HG03460 (cell line): ENCODE measurements around the gene TOM1L2.
"Not testable (repeated sequence)": the region's sequence is repeated elsewhere in the genome, so short reads cannot be mapped to it uniquely, and the experiment has no call there.

Source experiments
- ATAC-seq: cut with Tn5 transposase; IDR thresholded peaks from one replicate; pipeline ENCODE4 v1.9.1; 2021; ENCODE audit not compliant: unreplicated experiment

TOM1L2 gene

DNA sequence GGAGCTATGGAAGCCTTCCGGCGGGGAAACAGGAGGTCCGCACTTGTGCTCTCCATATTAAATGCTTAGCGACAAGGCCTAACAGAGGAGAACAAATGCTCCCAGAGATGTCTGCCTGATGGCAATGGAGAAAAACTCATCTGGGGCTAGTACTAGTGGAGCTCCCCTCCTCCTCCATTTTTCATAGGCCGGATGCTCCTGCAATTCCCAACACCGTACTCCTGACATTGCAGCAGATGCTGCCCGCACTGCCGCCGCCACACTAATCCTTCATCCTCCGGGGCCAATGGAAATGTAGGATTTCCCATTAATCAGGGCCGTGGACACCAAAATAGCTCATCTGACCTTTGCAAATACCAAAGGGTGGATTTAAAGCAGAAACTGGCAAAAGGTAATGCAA lies 27.5 kb downstream of the TOM1L2 start:
- ATAC-seq, result no peak

DNA sequence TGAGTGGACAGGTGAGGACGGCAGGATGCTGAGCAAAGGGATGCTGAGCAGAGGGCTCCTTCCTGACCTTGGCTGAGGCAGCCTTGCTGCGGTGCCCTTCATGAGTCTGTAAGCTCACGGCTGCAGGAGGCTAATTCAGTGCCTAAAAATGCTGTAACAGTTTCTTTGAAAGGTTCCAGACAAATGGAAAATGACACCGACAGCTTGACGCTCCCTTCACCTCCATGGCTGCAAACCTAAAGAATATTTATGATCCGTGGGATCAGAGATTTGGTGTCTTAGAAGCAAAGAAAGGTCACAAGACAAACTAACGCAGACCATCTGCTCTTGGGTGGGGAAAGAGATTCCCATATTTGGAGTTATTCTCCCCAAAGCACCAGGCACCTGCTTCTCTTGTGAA lies 28.0 kb downstream of the TOM1L2 start:
- ATAC-seq, result no peak

DNA sequence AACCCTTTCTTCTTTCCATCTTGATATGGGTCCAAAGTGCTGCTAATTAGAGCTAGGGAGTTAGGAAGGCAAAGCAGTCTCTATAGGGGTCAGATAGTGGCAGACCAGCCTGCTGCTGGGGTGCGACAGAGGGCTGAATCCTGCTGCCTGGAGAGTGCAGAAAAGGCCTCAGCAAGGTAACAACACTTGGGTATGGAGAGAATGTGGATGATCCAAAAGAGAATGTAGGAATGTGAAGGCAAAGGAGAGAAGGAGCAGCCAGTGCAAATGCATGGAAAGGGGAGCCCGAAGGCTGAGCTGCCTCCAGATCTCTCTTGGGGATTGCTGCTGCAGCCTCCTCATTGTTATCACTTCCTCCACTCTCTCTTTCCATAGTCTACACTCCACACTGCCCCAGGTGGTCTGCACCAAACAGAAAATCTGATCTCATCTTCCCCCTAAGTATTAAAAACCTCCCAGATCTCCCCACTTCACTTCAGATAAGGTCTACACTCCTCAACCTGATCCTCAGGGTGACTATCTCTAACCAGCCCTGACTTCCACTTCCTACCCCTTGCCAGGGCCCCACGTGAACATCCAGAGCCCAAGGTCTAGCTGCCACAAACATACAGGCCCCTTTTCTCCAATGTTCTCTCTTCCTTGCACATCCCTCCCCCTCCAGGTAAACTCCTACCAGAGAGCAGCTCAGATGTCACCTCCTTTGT lies 28.8 kb downstream of the TOM1L2 start:
- ATAC-seq, result no peak

DNA sequence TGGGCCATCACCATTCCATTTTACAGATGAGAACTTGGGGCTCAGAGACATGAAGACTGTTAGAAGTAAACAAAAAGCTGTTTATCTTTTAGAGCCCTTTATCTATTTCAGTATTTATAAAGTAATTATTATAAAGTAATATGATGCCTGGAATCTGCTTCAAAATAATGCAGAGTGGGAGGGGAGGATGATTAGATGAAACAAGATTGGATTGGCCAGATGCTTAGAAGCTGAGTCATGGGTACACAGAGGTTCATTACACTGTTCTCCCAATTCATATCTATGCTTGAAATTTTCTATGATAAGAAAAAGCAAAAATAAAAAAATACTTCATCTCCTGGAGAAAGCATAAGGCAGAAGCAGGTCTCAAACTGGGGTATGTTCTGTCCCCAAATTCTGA lies 29.4 kb downstream of the TOM1L2 start:
- no peak for ATAC-seq

DNA sequence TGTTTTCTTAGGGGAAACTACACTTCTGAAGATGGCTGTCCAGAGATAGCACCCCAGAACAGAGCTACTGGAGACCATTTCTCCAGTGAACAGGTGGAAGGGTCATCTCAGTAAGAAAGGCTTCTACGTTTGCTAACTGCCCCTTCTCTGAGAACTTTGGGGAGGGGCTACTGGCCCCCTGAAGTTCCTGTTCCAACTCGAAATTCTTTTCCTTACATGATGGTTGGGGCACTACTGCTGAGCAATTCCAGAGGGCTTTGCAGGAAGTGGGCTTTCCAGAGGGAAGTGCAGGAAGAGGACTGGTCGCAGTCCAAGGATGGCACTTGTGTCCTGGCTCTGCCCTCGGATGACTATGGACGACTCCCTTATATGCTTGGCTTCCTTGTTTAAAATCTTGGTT lies 31.2 kb downstream of the TOM1L2 start:
- no peak for ATAC-seq

DNA sequence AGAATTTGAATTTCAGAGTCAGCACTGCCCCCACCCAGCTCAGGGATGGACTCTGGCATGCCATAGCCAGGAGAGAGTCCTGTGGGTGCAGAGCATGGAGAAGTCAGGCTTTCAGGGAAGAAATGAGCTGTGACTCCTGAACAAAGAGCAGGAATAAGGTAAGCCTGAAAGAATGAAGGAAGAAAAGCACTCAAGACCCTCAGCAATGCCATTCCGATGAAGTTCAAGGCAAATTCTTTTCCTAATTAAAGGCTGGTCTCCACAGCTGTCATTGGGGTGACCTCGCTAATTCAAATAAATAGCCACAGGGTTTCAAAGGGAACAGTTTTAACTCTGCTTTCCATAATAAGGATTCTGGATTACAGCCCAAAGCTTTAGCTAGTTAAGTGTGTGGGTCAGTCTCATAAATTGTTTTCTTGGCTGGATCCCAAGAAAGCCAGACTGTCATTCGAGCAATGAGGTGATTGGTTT lies 31.7 kb downstream of the TOM1L2 start:
- no peak for ATAC-seq

DNA sequence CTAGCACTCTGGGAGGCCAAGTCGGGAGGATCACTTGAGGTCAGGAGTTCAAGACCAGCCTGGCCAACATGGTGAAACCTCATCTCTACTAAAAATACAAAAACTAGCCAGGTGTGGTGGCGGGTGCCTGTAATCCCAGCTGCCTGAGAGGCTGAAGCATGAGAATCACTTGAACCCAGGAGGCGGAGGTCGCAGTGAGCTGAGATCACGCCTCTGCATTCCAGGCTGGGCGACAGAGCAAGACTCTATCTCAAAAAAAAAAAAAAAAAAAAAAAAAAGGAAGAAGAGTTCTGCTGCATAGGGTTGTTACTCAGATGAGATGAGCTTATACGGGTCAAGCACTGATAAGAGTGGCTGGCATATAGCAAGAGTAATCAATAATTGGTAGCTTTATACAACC lies 32.3 kb downstream of the TOM1L2 start:
- not testable (repeated sequence) for ATAC-seq

DNA sequence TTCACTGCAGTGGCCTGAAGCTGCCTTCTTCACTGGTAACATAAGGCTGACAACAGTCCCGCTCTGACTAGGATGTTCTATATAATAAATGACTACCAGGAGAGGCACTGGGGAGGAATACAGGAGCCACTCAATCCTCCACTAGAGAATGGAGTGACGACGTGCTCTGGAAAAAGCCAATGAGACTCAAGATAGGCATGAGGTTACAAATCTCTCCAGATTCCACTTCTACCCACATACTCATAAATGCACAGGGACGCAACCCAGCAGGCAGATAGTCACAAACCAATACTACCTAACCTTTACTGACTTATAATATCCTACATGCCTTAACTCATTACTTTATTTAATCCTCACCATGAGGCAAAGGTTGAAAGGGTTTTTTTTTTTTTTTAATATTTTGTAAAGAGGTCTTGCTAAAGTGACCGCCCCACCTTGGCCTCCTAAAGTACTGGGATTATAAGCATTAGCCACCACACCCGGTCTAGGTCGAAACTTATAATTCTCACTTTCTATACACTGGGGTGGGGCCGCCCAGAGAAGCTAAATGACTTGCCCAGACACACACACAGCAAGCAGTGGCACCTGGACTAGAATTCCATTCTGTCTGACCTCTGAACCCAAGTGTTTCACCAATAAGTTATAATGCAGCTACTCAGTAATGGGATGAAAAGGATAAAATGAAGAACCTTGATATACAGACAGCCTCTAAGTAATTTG lies 33.7 kb downstream of the TOM1L2 start:
- ATAC-seq, result no peak

DNA sequence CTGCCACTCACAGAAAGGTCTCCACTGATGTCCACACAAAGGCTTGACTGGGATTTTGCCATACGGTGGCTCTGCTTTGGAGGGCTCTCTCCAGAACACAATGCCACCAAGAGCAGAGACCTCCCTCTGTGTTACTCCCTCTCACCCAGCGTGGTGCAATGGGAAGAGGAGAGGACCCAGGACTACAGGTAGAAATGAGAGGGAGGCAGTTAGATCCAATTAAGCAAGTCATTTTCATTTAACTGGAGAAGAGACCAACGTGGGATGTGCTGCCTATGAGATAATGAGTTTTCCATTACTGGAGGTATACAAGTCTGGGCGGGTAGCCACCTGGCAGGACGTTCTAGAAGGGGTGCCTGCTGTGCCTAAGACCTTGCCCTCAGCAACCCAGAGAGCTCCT lies 34.2 kb downstream of the TOM1L2 start:
- ATAC-seq, result no peak

DNA sequence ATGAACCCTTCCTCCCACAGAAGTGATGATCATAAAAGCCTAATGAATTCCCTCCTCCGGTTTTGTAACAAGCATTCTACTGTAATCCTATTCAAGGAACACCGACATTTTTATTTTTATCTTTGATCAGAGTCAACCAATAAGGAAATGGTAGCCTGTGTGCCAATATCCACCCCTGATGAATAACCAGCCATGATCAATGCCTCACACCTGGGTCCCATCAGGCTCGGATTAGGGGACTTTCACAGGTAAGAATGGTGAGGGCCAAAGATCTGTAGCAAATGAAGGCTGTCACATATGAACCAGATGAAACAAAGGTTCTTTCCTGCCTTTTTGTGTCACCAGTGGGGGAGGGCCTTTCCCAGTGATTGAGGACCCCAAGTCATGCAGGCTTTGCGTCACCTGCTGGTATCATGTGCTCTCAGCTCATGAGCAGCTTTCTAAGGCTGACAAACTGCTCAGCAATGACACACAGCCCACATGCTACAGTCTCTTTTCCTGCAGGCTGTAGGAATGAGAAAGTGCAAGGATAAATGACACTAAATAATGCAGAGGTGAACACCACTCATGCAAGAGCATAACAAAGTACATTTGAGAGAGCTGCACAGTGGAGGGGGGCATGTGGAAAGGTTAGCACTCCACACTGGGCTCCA lies 34.9 kb downstream of the TOM1L2 start:
- ATAC-seq, result no peak

DNA sequence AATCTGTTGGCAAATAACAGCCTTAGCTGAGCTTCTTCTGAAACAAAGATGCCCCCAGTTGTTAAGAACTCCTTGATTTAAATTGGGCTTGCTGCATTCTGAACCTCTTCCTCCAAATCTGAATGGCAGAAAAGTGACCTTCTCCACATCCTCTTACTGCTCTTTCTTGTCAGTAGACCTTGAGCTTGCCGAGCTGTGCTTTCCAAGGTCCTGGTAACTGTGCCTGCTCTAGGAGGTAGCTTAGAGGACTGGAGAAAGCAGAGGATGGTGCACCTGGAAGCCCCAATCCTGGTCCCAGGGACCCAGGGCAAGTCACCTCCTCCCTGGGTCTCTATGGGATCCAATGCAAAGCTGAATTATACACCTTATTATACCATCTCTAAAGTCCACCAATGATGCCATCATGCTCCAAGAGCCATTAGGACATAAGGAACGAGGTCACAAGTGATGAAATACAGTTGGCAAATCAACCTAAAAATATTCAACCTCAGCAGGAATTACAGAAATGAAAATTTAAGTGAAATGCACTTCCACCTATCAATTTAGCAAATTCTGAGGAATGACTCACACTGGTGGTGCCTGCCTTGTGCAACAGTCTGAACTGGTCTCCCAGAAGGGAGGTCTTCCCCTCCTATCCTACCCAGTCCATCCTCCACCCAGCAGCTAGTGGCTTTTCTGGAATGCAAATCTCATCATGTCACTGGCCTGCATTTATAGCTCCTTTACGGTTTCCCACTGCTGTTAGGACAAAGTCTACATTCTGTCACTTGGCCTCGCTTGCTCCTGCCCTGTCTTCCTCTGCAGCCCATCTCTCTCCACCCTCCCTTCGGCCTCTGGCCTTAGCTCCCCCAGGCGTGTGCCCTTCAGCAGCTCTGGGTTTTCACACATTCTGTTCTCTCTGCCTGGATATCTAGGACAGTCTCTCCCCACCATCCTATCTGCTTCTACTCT lies 36.6 kb downstream of the TOM1L2 start:
- ATAC-seq, result no peak

DNA sequence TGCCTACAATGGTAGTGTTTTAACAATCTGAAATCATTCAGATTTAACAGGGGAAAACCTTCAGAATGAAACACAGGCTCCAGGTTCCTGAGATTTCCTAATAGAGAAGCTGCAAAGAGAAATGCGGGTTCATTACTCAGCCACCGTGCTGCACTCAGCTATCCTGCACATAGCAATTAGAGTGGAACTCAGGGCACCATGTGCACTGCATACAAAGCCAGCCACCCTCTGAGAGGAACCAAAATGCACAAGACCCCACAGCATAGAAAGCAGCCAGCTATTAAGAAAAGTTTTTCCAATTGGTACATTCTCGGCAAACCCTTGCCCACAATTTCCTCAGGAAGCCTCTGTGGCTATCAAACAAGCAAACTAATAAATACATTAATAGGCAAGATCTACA lies 37.4 kb downstream of the TOM1L2 start:
- no peak for ATAC-seq

DNA sequence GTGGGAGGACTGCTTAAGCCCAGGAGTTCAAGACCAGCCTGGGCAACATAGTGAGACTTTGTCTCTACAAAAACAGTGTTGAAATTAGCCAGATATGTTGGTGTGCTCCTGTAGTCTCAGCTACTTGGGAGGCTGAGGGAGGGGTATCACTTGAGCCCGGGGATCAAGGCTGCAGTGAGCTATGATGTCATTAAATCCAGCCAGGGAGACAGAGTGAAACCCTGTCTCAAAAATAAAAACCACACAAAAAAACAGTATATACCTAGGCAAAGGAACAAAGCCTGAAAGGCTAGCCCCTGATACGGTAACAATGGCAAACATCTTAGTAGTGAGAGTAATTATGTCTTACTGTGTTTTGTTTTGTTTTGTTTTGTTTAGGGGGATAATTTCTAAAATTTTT lies 38.0 kb downstream of the TOM1L2 start:
- ATAC-seq, result no peak

DNA sequence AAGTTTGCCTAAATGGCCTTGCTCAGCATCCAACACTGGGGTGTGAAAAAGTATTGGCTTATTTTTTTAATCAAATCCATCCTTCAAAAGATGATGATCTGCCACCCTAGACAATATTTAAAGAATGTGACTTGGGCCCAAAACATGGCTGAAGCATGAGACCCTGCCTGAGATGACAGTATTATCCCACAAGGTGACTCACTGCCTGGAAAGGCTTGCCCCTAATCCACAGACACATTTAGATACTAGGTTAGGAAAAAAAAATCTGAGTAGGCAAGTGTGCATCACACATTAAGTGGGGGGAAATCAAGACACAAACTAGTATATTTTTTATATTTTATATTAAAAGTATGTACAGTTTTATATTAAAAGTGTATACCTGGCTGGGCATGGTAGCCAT lies 38.4 kb downstream of the TOM1L2 start:
- no peak for ATAC-seq

DNA sequence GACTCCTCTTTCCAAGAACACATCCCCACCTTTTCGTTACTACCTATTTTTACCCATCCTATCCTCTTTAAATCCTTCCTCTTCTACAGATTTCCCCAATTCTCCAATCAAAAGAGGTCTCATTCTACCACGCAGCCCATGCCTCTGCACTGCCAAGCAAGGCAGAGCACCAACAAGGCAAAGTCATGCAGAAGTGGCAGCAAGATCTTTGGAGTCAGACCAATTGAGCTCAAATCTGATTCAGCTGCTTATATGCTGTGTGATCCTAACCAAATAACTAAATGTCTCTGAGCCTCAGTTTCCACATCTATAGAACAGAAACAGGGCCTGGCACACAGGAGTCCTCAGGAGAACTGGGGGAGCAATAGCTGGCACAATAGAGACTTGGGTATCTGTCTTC lies 41.0 kb downstream of the TOM1L2 start:
- no peak for ATAC-seq

DNA sequence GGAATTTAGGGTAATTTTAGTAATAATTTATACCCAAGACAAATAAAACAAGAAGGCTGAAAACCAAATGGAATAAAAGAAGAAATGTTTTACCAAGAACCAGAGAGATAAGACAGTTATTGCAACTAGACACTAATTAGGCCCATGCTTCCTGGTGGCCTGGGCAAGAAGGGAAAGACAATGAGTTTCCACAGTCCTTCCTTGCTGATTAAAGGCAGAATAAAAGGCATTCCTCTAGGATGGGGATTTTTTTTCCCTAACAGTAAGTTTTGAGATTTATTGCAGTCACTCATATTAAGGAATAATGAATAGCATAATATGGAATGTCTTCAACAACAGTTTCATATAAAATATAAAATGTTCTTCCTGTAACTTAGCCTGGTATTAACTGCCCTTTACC lies 41.5 kb downstream of the TOM1L2 start:
- no peak for ATAC-seq

DNA sequence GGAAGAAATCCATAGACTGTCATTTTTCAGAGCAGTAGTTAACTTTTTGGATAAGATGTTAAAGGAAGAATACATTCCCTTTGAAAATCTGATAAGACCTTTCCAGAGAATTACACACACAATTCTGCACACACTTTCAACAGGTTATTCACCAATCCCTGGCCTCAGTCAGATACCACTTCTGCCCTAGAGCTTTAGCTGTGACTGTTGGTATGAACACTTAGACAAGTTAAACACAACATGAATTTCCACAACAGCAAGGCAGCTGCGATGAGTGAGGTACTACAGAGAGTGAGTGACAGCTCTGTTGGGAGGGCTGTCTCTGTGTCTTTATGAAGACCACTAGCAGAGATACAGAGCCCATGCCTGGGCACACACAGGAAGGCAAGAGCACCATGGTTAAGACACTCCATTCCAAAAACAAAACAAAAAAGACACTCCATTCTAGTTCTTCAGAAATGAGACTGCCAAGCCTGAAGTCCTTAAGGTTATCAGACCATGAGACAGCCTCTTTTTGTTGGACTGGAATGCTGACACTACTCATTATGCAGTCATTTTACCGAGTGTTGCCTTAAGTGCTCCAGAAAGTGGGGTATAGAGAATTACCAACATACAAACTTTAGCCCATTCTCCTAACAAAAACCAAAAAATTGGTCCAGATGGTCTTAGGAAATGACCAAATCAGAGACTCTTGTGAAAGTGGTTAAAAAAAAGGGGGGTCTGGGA lies 42.4 kb downstream of the TOM1L2 start:
- no peak for ATAC-seq

DNA sequence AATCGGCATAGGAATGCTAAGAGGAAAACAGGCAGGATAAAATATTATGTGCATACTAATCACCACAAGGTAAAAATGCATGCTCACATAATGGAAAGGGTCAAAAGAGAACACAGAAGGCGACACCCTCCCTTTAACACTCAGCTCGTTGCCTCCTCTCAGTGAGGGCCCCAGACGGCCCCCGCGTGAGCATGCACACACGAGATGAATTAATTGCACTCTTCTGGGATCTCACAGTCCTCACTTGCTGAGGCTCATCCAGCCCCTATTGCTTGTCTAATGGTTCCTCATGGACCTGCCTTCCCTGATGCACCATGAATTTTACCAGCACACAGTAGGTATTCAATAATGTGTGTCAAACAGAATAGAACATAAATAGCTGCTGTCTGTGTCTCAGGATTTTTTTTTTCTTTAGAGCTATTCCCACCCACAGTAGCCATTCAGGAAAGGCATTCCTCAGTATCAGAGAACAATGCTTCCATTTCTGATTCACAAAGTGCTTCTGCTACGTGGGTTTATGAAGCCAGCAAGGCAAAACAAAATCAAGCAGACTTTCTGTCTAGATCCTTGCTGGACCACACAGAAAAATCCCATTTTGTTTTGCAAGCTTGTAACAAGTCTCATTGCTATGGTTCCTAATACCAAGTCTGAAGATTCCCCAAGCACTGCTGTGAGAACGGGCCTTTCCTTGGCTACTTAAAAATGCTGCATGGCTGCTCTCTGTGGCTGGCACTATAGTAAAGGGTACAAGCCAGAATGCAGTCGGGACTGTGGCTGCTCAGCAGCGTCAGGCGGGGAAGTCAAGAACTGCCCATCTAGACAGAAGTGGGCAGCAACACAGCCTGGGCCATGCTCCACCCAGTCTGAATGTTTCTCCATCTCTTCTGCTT lies 43.6 kb downstream of the TOM1L2 start:
- ATAC-seq, result no peak

DNA sequence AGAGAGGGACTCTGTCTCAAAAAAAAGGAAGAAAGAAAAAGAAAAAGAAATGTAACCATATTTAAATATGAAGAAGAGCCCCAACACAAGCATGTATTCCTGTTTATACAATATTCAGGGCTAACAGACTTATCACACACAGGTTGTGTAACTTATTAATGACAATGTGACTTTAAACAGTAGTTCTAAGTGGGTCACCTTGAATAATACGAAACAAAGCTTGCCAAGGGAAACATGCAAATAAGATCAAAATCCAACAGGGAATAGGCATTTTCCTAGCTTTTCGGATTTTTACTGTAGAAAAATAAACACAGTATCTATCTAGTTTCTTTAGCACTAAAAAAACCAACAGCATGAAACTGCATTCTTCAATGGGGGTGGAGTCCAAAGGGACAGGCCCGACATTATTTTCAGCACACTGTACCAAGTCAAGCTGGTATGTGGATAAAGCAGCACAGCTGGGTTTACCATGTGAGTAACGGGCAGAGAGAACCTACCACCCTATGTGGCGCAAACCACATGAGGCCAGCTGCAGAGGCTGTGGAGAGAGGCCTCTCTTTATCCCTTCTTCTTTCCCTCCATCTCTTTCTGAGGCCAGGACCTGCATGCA lies 45.3 kb downstream of the TOM1L2 start:
- ATAC-seq, result no peak
